Urothelium cell line (cell line): ENCODE data around the gene TTC27.

Experiments used
- DNase-seq: peaks from one replicate; pipeline ENCODE4 v3.0.0; 2011; ENCODE audit warnings: low spot score, mixed read lengths
- FAIRE-seq: peaks from 2 replicates; lab custom pipeline; 2011; peaks lifted over from hg19 to GRCh38; lab: Jason Lieb, UNC

Gene TTC27

GRCh38 chr2:32666704-32667103 is 38.9 kb downstream of the TTC27 start:
- FAIRE-seq (no peak), DNase-seq (no peak)

DNA sequence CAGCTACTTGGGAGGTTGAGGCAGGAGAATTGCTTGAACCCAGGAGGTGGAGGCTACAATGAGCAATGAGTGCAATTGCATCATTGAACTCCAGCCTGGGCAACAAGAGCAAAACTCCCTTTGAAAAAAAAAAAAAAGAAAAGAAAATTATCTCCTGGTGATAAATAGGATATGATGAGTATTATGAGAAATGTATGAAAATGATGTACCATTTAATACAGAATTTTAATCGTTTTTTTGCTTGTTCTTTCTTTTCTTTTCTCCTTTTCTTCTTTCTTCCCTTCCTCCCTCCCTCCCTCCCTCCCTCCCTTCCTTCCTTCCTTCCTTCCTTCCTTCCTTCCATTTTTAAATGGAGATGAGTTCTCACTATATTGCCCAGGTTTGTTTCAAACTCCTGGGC is 40.4 kb downstream of the TTC27 start:
- no peak for FAIRE-seq
- no peak for DNase-seq

- FAIRE-seq (no peak), DNase-seq (no peak)
Measured at GRCh38 chr2:32671885-32672533, 44.2 kb downstream of the TTC27 start.

GRCh38 chr2:32678825-32679224 is 51.0 kb downstream of the TTC27 start:
- FAIRE-seq (no peak), DNase-seq (no peak)

DNA sequence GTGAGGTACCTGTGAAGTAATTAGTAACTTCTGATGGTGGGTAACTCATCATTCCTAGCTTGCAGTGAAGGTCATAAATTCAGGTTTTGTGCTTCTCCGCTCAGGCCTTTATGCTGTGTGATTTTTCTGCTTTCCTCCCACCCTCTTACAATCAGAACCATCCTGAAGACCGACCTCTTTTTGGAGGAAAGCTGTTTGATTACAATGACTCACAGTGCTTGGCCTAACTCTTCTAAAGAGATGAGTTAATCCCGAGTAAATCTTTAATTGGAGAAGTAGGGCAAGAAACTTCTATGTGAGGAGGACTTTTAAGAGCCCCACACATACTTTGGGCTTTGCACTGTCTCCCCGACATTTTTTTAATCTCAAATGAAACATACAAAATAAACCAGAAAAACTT is 53.1 kb downstream of the TTC27 start:
- FAIRE-seq (no peak), DNase-seq (no peak)

DNA sequence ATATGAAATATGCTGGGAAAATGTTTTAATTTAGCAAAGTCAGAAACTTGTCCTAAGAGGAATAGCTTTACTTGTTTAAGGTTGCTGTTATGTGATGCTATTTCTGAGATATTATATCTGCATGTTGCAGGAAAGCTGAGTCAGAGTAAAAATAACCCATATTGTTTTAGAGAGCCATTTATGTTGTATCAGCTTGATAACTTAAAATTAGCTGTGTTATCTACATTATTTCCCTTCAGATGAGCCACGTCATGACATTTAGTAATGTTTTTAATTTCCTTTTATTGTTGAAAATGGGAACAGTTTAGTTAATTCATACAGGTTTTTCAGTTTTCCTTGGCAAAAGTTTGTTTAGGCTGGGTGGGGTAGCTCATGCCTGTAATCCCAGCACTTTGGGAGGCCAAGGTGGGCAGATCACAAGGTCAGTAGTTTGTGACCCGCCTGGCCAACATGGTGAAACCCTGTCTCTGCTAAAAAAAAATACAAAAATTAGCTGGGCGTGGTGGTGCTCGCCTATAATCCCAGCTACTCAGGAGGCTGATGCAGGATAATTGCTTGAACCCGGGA is 55.8 kb downstream of the TTC27 start:
- FAIRE-seq (no peak), DNase-seq (no peak)

DNA sequence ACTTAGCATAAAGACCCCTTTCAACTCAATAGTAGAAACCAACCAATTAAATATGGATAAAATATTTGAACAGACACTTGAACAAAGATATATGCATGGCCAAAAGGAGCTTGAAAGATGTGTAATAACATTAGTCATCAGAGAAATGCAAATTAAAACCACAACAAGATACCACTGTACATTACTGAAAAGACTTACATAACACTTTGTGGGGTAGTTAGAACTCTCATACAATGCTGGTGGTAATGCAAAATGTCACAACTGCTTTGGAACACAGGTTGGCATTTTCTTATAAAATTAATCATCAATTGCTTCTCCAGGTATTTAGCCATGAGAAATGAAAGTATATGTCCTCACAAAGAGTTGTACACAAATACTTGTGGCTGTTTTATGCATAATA is 60.7 kb downstream of the TTC27 start:
- DNase-seq (no peak), FAIRE-seq (no peak)

DNA sequence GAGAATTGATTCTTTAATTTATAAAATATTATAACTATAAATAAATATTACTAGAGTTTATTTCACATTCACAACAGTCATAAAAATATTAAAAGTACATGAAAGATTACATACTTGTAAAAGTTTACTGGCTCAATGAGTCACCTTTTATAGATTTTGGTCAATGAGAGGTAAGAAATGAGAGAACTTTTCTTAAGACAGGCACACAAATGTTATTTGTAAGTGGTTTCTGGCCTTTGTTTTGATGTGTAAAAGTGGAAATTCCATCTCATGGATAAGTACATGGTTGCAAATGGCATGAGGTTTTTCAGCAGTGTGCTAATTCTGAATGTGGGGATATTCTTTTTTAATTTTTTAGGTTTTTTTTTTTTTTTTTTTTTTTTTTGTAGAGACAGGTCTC is 63.8 kb downstream of the TTC27 start:
- FAIRE-seq (no peak), DNase-seq (no peak)

DNA sequence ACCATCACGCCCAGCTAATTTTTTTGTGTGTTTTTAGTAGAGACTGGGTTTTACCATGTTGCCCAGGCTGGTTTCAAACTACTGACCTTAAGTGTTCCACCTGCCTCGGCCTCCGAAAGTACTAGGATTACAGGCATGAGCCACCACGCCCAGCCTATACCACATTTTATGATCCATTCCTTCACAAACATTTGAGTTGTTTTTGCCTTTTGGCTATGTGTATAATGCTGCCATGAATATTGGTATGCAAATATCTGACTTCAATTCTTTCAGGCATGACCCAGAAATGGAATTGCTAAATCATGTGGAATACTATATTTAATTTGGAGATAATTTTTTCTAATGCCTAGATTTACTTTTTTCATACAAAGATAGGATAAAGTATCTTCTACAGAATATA is 68.6 kb downstream of the TTC27 start:
- FAIRE-seq (no peak), DNase-seq (no peak)

GRCh38 chr2:32697156-32697555 is 69.3 kb downstream of the TTC27 start:
- no peak for FAIRE-seq
- no peak for DNase-seq

GRCh38 chr2:32699151-32699550 is 71.3 kb downstream of the TTC27 start:
- DNase-seq (no peak), FAIRE-seq (no peak)

GRCh38 chr2:32701806-32702205 is 74.0 kb downstream of the TTC27 start:
- no peak for FAIRE-seq
- DNase-seq = no peak

GRCh38 chr2:32702303-32703064 is 74.6 kb downstream of the TTC27 start:
- no peak for DNase-seq
- no peak for FAIRE-seq

- FAIRE-seq (no peak), DNase-seq (no peak)
Measured at GRCh38 chr2:32706815-32707579, 79.1 kb downstream of the TTC27 start.

GRCh38 chr2:32711219-32711618 is 83.4 kb downstream of the TTC27 start:
- no peak for DNase-seq
- no peak for FAIRE-seq

DNA sequence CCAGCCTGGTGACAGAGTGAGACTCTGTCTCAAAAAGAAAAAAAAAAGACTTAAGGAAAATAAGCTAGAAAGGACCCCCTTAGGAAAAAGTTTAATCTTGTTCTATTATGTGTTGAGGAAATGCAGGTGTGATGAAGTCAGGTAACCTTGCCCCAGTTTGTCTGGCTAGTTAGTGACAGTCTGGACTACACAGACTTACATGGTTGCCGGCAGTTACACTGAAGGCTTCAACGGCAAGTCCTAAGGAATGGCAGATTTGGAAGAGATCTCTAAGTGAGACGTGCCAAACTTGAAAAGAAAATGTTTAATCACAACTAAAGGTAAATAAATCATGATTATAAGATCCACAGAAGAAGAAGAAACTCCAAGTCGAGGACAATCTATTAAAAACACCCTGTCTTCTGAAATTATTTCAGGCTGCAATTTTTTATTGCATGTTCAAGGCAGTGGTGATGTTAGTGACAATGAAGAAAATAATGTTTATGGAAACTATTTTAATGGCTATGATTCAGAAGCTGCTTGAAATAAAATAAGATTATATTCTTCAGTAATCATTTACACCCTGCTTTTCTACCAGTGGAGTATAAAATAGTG is 84.2 kb downstream of the TTC27 start:
- FAIRE-seq (no peak), DNase-seq (no peak)

DNA sequence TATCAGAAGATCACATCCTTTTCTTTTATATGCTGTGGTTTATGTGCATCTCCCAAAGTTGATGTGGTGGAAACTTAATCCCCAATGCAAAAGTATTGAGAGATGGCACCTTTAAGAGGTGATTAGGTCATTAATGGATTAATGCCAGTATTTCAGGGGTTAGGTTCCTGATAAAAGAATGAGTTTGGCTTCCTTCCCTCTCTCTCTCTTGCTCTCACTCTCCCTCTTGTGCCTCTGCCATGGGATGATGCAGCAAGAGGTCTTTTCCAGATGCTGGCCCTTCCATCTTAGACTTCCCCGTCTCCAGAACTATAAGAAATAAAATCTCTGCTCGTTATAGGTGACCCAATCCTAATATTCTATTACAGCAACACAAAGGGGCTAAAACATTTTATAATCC is 85.0 kb downstream of the TTC27 start:
- FAIRE-seq = no peak
- DNase-seq = no peak

- FAIRE-seq (no peak), DNase-seq (no peak)
Measured at GRCh38 chr2:32714521-32714920, 86.7 kb downstream of the TTC27 start.

DNA sequence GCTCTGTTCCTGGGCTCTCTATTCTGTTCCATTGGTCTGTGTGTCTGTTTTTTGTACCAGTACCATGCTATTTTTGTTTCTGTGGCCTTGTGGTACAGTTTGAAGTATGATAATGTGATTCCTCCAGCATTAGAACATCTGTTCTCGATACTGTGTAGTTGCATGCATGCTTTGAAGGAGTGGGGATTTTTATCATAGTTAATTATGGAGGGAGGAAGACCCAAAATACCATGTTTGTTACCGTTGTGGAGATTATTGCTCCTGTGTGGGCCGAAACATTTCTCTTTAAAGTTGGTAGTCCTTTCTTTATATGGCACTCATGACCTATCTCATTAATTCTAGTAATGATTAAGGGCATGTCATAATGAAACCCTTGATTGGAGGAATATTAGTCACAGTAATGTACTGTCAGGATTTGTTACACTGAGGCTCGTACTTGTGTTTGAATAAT is 87.6 kb downstream of the TTC27 start:
- DNase-seq (no peak), FAIRE-seq (no peak)

- DNase-seq (no peak), FAIRE-seq (no peak)
Measured at GRCh38 chr2:32715981-32716380, 88.1 kb downstream of the TTC27 start.

DNA sequence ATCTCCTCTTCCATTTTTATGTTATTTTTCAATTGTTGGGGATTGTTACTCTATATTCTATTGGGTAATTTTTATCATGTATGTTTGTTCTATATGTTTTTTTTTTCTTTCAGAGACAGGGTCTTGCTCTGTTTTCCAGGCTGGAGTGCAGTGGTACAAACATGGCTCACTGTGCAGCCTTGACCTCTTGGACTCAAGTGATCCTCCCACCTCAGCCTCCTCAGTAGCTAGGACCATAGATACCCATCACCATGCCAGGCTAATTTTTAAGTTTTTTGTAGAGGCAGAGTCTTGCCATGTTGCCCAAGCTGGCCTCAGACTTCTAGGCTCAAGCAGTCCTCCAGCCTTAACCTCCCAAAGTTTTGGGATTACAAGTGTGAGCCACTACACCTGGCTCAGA is 88.7 kb downstream of the TTC27 start:
- DNase-seq (no peak), FAIRE-seq (no peak)
